ENCODE measurements around the gene CD248.
"Not testable (repeated sequence)": the region's sequence is repeated elsewhere in the genome, so short reads cannot be mapped to it uniquely, and the experiment has no call there.

Gene CD248

GRCh38 chr11:66316849-66317251, at the start of gene CD248:
Gene CD248 (minus strand): TSS chr11:66317044. CDS start chr11:66317027, 17 bp downstream.
- peak; percentile 78 for DNase-seq (ENCODE audit: low spot score)

GRCh38 chr11:66365711-66366619, 49.1 kb upstream of the CD248 start:
- no peak for DNase-seq (ENCODE audit: low spot score)

- DNase-seq (ENCODE audit: low spot score) = no peak
Measured at GRCh38 chr11:66365166-66365565, 48.3 kb upstream of the CD248 start.

GRCh38 chr11:66363805-66364535, 47.1 kb upstream of the CD248 start:
- DNase-seq (ENCODE audit: low spot score) = peak; percentile 66

GRCh38 chr11:66363187-66363601, 46.4 kb upstream of the CD248 start:
- no peak for DNase-seq (ENCODE audit: low spot score)

- DNase-seq (ENCODE audit: low spot score) = no peak
Measured at GRCh38 chr11:66362481-66363147, 45.8 kb upstream of the CD248 start.

GRCh38 chr11:66361502-66361941, 44.7 kb upstream of the CD248 start:
- DNase-seq (ENCODE audit: low spot score) = no peak

- DNase-seq (ENCODE audit: low spot score) = no peak
Measured at GRCh38 chr11:66360406-66361073, 43.7 kb upstream of the CD248 start.

- no peak for DNase-seq (ENCODE audit: low spot score)
Measured at GRCh38 chr11:66359662-66360087, 42.8 kb upstream of the CD248 start.

- not testable (repeated sequence) for DNase-seq (ENCODE audit: low spot score)
Measured at GRCh38 chr11:66350560-66351235, 33.9 kb upstream of the CD248 start.

- no peak for DNase-seq (ENCODE audit: low spot score)
Measured at GRCh38 chr11:66349084-66349386, 32.2 kb upstream of the CD248 start.

- peak; percentile 88 for DNase-seq (ENCODE audit: low spot score)
Measured at GRCh38 chr11:66347425-66348276, 30.8 kb upstream of the CD248 start, which contains the start of gene B4GAT1. Gene B4GAT1 (minus strand): TSS chr11:66347629. CDS start chr11:66347545, 84 bp downstream.

GRCh38 chr11:66346476-66347424, 29.9 kb upstream of the CD248 start:
- no peak for DNase-seq (ENCODE audit: low spot score)

- no peak for DNase-seq (ENCODE audit: low spot score)
Measured at GRCh38 chr11:66345316-66345649, 28.4 kb upstream of the CD248 start.

- peak; percentile 95 for DNase-seq (ENCODE audit: low spot score)
Measured at GRCh38 chr11:66344550-66345315, 27.9 kb upstream of the CD248 start, which contains the start of gene BRMS1. Gene BRMS1 (minus strand): TSS chr11:66345104. CDS start chr11:66342234, 2,870 bp downstream.

GRCh38 chr11:66343176-66343575, 26.3 kb upstream of the CD248 start:
- DNase-seq (ENCODE audit: low spot score) = no peak

GRCh38 chr11:66341502-66342126, 24.8 kb upstream of the CD248 start:
- DNase-seq (ENCODE audit: low spot score) = no peak

All from AG20443 (cell line).